Tibial nerve (tissue), 4 donors: ENCODE measurements around the gene TRMU. TPM values are rescaled to one million over a fixed set of nuclear protein-coding genes. Genes with fewer than 3 reads are reported as not detected.

Source experiments
- DNase-seq, 2 donors: peaks; one replicate each; pipeline ENCODE4 v3.0.0-alpha.2; 2019; ENCODE audit warnings: low spot score in 2 of 2
- H3K27ac ChIP-seq, 4 donors: fragments of 200-600 bp; sonication (generic) in 3 of 4; one replicate each; pipeline ENCODE4 v1.5.1; 2017 to 2019; ENCODE audit warnings: mild to moderate bottlenecking in 1 of 4
- H3K27me3 ChIP-seq, 2 donors: fragments of 200-600 bp; sonication (generic) in 1 of 2; one replicate each; pipeline versions ENCODE4 v1.5.1 to v1.6.0; 2017 to 2019
- H3K36me3 ChIP-seq, 3 donors: fragments of 200-600 bp; sonication (generic); one replicate each; pipeline ENCODE4 v1.5.1; 2018 to 2019
- H3K4me1 ChIP-seq, 4 donors: fragments of 200-600 bp; sonication (generic) in 3 of 4; one replicate each; pipeline ENCODE4 v1.5.1; 2017 to 2019
- H3K4me3 ChIP-seq, 4 donors: fragments of 200-600 bp; sonication (generic) in 3 of 4; one replicate each; pipeline ENCODE4 v1.5.1; 2017 to 2019; ENCODE audit warnings: mild to moderate bottlenecking in 1 of 4, moderate library complexity in 1 of 4
- H3K9me3 ChIP-seq, 4 donors: fragments of 200-600 bp; sonication (generic) in 3 of 4; one replicate each; pipeline ENCODE4 v1.5.1; 2017 to 2019
- CTCF ChIP-seq, 5 experiments: fragments of 200-600 bp in 3 of 5; fragments of 450-650 bp in 2 of 5; sonication (generic) in 3 of 5; IDR thresholded peaks; one replicate each; pipeline ENCODE4 v1.5.1; 2016 to 2019; ENCODE audit warnings: antibody characterized with exemption in 5 of 5, mild to moderate bottlenecking in 3 of 5, moderate library complexity in 2 of 5
- EP300 ChIP-seq, 2 donors: sonication (generic); formaldehyde crosslinking; IDR thresholded peaks; one replicate each; pipeline ENCODE4 v1.6.1; 2017; ENCODE audit warnings: antibody characterized with exemption in 2 of 2, mild to moderate bottlenecking in 1 of 2
- POLR2A ChIP-seq, 2 donors: fragments of 450-650 bp; IDR thresholded peaks; one replicate each; pipeline ENCODE4 v1.6.1; 2017; ENCODE audit warnings: antibody characterized with exemption in 2 of 2, mild to moderate bottlenecking in 2 of 2, moderate library complexity in 2 of 2
- WGBS, 2 donors: methylation state at CpG; one replicate each; pipeline ENCODE4 v1.1.5; 2018; 5-methylcytosine and 5-hydroxymethylcytosine counted together
- total RNA-seq, 4 donors: library from RNA; depleted of rRNA; stranded (reverse); fragments of >200 nt; gene quantifications; one replicate each; pipeline ENCODE4 v1.1.0, GENCODE V29; 2016

The TRMU gene
- total RNA-seq, 4 donors from 2014 or later, result 50.0 to 85.3 (median 64.5) TPM

- H3K27me3 ChIP-seq, result no peaks in the 10 kb centered on the region
- H3K4me1 ChIP-seq, result peaks cover 0 to 34% (median 10%) of the 10 kb centered on the region in 4 donors
- H3K4me3 ChIP-seq, result no peak overlapping the region
- H3K27ac ChIP-seq, result no peak overlapping the region
- H3K36me3 ChIP-seq, result peaks cover 0 to 52% (median 9%) of the 10 kb centered on the region in 3 donors
- DNase-seq, result no peak
- WGBS, 2 donors, result 81 to 93% methylated on average over 9 of the region's 9 CpGs
- TF ChIP-seq POLR2A (IDR thresholded peaks at IDR 0.05) (no peak), EP300 (IDR thresholded peaks at IDR 0.05) (no peak), CTCF (IDR thresholded peaks at IDR 0.05) (no peak)
- H3K9me3 ChIP-seq, result no peaks in the 10 kb centered on the region
Observed at GRCh38 chr22:46337870-46338269, 2.4 kb downstream of the TRMU start.

- H3K4me3 ChIP-seq, result no peak overlapping the region
- H3K36me3 ChIP-seq, result peaks cover 0 to 60% (median 11%) of the 10 kb centered on the region in 3 donors
- H3K27ac ChIP-seq, result no peak overlapping the region
- DNase-seq, result no peak
- no peaks in the 10 kb centered on the region for H3K27me3 ChIP-seq
- TF ChIP-seq POLR2A (IDR thresholded peaks at IDR 0.05) (no peak), CTCF (IDR thresholded peaks at IDR 0.05) (no peak), EP300 (IDR thresholded peaks at IDR 0.05) (no peak)
- H3K9me3 ChIP-seq, result no peaks in the 10 kb centered on the region
- H3K4me1 ChIP-seq, result peaks cover 0 to 34% (median 10%) of the 10 kb centered on the region in 4 donors
- 86 to 89% methylated on average over 8 of the region's 8 CpGs for WGBS, 2 donors
Observed at GRCh38 chr22:46338636-46339035, 3.1 kb downstream of the TRMU start.

GRCh38 chr22:46339956-46340355, 4.4 kb downstream of the TRMU start:
- 93 to 95% methylated on average over 5 of the region's 5 CpGs for WGBS, 2 donors
- H3K27ac ChIP-seq, result no peak overlapping the region
- H3K27me3 ChIP-seq, result no peaks in the 10 kb centered on the region
- H3K4me3 ChIP-seq, result no peak overlapping the region
- no peak for DNase-seq
- no peaks in the 10 kb centered on the region for H3K9me3 ChIP-seq
- H3K4me1 ChIP-seq, result peaks cover 0 to 28% (median 8%) of the 10 kb centered on the region in 4 donors
- TF ChIP-seq CTCF (IDR thresholded peaks at IDR 0.05) (no peak), EP300 (IDR thresholded peaks at IDR 0.05) (no peak), POLR2A (IDR thresholded peaks at IDR 0.05) (no peak)
- peaks cover 0 to 73% (median 12%) of the 10 kb centered on the region in 3 donors for H3K36me3 ChIP-seq

GRCh38 chr22:46340676-46341075, 5.2 kb downstream of the TRMU start:
- Histone ChIP-seq H3K36me3 (peaks cover 0 to 80% (median 14%) of the 10 kb centered on the region in 3 donors), H3K27ac (no peak overlapping the region), H3K4me1 (peaks cover 0 to 25% (median 8%) of the 10 kb centered on the region in 4 donors), H3K27me3 (no peaks in the 10 kb centered on the region), H3K4me3 (no peak overlapping the region), H3K9me3 (no peaks in the 10 kb centered on the region)
- WGBS, 2 donors, result 81 to 82% methylated on average over 13 of the region's 13 CpGs
- no peak for TF ChIP-seq CTCF (IDR thresholded peaks at IDR 0.05)
- TF ChIP-seq POLR2A (IDR thresholded peaks at IDR 0.05), result no peak
- no peak for TF ChIP-seq EP300 (IDR thresholded peaks at IDR 0.05)
- DNase-seq, result no peak

- no peaks in the 10 kb centered on the region for H3K9me3 ChIP-seq
- peaks cover 2 to 100% (median 22%) of the 10 kb centered on the region in 3 donors for H3K36me3 ChIP-seq
- H3K27ac ChIP-seq, result no peak overlapping the region
- no peak overlapping the region for H3K4me3 ChIP-seq
- TF ChIP-seq CTCF (IDR thresholded peaks at IDR 0.05), result no peak
- TF ChIP-seq POLR2A (IDR thresholded peaks at IDR 0.05), result no peak
- no peak for TF ChIP-seq EP300 (IDR thresholded peaks at IDR 0.05)
- WGBS, 2 donors, result 92 to 93% methylated on average over 19 of the region's 19 CpGs
- DNase-seq, result no peak
- no peaks in the 10 kb centered on the region for H3K4me1 ChIP-seq
- H3K27me3 ChIP-seq, result no peaks in the 10 kb centered on the region
Observed at GRCh38 chr22:46346680-46347405, 11.3 kb downstream of the TRMU start.
